Neural cell (in vitro differentiated cells): ENCODE data around the gene RNF217.

Experiments used
- CTCF ChIP-seq: fragments of 450-650 bp; IDR thresholded peaks from 2 replicates; pipeline ENCODE4 v1.5.1; 2014; ENCODE audit warnings: antibody characterized with exemption, mild to moderate bottlenecking, moderate library complexity; ENCODE audit not compliant: poor library complexity, severe bottlenecking
- EP300 ChIP-seq: fragments of 450-650 bp; conservative IDR thresholded peaks from 2 replicates; pipeline ENCODE4 v1.6.1; 2014; ENCODE audit warnings: antibody characterized with exemption, mild to moderate bottlenecking, moderate library complexity; ENCODE audit not compliant: poor library complexity, severe bottlenecking
- EZH2 ChIP-seq: fragments of 200-600, 300-800 bp; shearing (Covaris generic), sonication (generic); IDR thresholded peaks from 2 replicates; pipeline ENCODE4 v1.6.1; 2014; ENCODE audit warnings: antibody characterized with exemption, low read length, borderline replicate concordance, mild to moderate bottlenecking; ENCODE audit not compliant: insufficient read depth, poor library complexity, severe bottlenecking
- MXI1 ChIP-seq: fragments of 450-650 bp; conservative IDR thresholded peaks from 2 replicates; pipeline ENCODE4 v1.6.1; 2014; ENCODE audit warnings: antibody characterized with exemption, mild to moderate bottlenecking; ENCODE audit not compliant: poor library complexity, severe bottlenecking
- POLR2AphosphoS5 ChIP-seq: IDR thresholded peaks from 2 replicates; pipeline ENCODE4 v1.6.1; 2012
- RAD21 ChIP-seq: fragments of 450-650 bp; conservative IDR thresholded peaks from 2 replicates; pipeline ENCODE4 v1.6.1; 2014; ENCODE audit warnings: antibody characterized with exemption, mild to moderate bottlenecking, moderate library complexity
- REST ChIP-seq: IDR thresholded peaks from 2 replicates; pipeline ENCODE4 v1.6.1; 2012; ENCODE audit warnings: borderline replicate concordance
- SMC3 ChIP-seq: fragments of 450-650 bp; conservative IDR thresholded peaks from 2 replicates; pipeline ENCODE4 v1.6.1; 2014; ENCODE audit warnings: antibody characterized with exemption, mild to moderate bottlenecking, moderate library complexity; ENCODE audit not compliant: poor library complexity
- TAF1 ChIP-seq: IDR thresholded peaks from 2 replicates; pipeline ENCODE4 v1.6.1; 2012; ENCODE audit warnings: low read depth

- TF ChIP-seq REST (no peak), CTCF (no peak), EZH2 (no peak), EP300 (no peak), POLR2AphosphoS5 (no peak), RAD21 (no peak), MXI1 (no peak), TAF1 (no peak), SMC3 (no peak)
Measured at GRCh38 chr6:124970243-124970642, 8.0 kb downstream of the RNF217 start.
